Measurements from ENCODE around the gene SIGLEC9.

The SIGLEC9 gene

DNA sequence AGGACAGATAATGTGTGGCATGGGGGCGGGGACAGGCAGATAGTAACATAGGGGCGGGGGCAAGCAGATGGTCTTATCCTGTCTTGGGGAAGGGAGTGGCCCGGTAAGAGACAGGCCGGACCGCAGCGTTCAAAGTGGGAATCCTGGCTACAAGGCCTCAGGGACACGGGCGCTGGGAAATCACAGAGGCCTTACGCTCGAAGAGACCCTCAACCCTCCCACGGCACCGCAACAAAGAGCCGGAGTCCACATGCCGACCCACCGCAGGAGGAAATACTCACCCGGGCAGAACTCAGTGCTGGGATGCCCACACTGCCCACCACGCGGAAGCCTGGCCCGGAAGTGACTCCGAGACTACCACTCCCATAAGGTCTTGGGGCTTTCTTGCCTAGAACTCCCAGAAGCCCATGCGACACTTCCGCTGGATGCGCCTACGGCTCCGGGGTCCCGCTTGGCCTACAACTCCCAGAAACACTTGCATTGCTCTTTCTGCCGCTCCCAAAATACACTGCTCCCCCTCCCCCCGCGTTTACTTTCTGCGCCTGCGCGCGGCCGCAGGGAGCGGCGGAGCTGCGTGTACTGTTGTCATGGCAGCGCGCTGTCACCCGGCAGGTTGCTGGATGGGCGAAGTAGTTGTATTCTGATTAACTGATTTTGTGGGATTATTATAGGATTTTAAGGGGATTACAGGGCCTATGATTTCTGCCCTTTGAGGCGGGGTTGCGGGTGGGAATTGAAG, 16.5 kb upstream of the SIGLEC9 start, which contains the start of gene CTU1 (continued):
- no peak for TF ChIP-seq ZNF677 (tag by site-specific recombination; IDR thresholded peaks at IDR 0.05)
- no peak for TF ChIP-seq MEIS1 (CRISPR knock-in tag; IDR thresholded peaks at IDR 0.05; ENCODE audit: borderline replicate concordance)
- TF ChIP-seq ZIC2 (tag by site-specific recombination; IDR thresholded peaks at IDR 0.05), result no peak; the same call in 1 of the 2 replicates
- TF ChIP-seq ZNF501 (tag by site-specific recombination; IDR thresholded peaks at IDR 0.05), result no peak; the same call in none of the 2 replicates
- TF ChIP-seq SALL2 (tag by site-specific recombination; IDR thresholded peaks at IDR 0.05; ENCODE audit: borderline replicate concordance), result no peak
- TF ChIP-seq GLI2 (tag by site-specific recombination; IDR thresholded peaks at IDR 0.05; ENCODE audit: borderline replicate concordance, low read depth), result no peak
- TF ChIP-seq ZEB2 (tag by site-specific recombination; IDR thresholded peaks at IDR 0.05), result no peak
- TF ChIP-seq, protein P1, sequence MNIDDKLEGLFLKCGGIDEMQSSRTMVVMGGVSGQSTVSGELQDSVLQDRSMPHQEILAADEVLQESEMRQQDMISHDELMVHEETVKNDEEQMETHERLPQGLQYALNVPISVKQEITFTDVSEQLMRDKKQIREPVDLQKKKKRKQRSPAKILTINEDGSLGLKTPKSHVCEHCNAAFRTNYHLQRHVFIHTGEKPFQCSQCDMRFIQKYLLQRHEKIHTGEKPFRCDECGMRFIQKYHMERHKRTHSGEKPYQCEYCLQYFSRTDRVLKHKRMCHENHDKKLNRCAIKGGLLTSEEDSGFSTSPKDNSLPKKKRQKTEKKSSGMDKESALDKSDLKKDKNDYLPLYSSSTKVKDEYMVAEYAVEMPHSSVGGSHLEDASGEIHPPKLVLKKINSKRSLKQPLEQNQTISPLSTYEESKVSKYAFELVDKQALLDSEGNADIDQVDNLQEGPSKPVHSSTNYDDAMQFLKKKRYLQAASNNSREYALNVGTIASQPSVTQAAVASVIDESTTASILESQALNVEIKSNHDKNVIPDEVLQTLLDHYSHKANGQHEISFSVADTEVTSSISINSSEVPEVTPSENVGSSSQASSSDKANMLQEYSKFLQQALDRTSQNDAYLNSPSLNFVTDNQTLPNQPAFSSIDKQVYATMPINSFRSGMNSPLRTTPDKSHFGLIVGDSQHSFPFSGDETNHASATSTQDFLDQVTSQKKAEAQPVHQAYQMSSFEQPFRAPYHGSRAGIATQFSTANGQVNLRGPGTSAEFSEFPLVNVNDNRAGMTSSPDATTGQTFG (tag by site-specific recombination; IDR thresholded peaks at IDR 0.05; ENCODE audit: borderline replicate concordance), result no peak
- TF ChIP-seq, protein P2, sequence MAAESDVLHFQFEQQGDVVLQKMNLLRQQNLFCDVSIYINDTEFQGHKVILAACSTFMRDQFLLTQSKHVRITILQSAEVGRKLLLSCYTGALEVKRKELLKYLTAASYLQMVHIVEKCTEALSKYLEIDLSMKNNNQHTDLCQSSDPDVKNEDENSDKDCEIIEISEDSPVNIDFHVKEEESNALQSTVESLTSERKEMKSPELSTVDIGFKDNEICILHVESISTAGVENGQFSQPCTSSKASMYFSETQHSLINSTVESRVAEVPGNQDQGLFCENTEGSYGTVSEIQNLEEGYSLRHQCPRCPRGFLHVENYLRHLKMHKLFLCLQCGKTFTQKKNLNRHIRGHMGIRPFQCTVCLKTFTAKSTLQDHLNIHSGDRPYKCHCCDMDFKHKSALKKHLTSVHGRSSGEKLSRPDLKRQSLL (tag by site-specific recombination; IDR thresholded peaks at IDR 0.05), result no peak
- TF ChIP-seq MZF1 (tag by site-specific recombination; IDR thresholded peaks at IDR 0.05; ENCODE audit: borderline replicate concordance), result no peak
- TF ChIP-seq ZNF707 (tag by site-specific recombination; IDR thresholded peaks at IDR 0.05), result no peak
- TF ChIP-seq, protein P3, sequence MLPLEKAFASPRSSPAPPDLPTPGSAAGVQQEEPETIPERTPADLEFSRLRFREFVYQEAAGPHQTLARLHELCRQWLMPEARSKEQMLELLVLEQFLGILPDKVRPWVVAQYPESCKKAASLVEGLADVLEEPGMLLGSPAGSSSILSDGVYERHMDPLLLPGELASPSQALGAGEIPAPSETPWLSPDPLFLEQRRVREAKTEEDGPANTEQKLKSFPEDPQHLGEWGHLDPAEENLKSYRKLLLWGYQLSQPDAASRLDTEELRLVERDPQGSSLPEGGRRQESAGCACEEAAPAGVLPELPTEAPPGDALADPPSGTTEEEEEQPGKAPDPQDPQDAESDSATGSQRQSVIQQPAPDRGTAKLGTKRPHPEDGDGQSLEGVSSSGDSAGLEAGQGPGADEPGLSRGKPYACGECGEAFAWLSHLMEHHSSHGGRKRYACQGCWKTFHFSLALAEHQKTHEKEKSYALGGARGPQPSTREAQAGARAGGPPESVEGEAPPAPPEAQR (tag by site-specific recombination; IDR thresholded peaks at IDR 0.05), result no peak
- TF ChIP-seq, protein P4, sequence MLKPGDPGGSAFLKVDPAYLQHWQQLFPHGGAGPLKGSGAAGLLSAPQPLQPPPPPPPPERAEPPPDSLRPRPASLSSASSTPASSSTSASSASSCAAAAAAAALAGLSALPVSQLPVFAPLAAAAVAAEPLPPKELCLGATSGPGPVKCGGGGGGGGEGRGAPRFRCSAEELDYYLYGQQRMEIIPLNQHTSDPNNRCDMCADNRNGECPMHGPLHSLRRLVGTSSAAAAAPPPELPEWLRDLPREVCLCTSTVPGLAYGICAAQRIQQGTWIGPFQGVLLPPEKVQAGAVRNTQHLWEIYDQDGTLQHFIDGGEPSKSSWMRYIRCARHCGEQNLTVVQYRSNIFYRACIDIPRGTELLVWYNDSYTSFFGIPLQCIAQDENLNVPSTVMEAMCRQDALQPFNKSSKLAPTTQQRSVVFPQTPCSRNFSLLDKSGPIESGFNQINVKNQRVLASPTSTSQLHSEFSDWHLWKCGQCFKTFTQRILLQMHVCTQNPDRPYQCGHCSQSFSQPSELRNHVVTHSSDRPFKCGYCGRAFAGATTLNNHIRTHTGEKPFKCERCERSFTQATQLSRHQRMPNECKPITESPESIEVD (tag by site-specific recombination; IDR thresholded peaks at IDR 0.05), result no peak
- no peak for TF ChIP-seq ZNF391 (tag by site-specific recombination; IDR thresholded peaks at IDR 0.05; ENCODE audit: borderline replicate concordance, low read depth)
- TF ChIP-seq ZBTB20 (tag by site-specific recombination; IDR thresholded peaks at IDR 0.05), result peak; percentile 48; the same call in 1 of the 2 replicates
- no peak for TF ChIP-seq SCRT2 (tag by site-specific recombination; IDR thresholded peaks at IDR 0.05)
- peak; percentile 62 for TF ChIP-seq ZFHX2 (tag by site-specific recombination; conservative IDR thresholded peaks at IDR 0.05)
- no peak for TF ChIP-seq ZNF221 (tag by site-specific recombination; IDR thresholded peaks at IDR 0.05; ENCODE audit: borderline replicate concordance)
- peak; percentile 73; the same call in 1 of the 2 replicates for TF ChIP-seq KLF8 (tag by site-specific recombination; IDR thresholded peaks at IDR 0.05)
- no peak for TF ChIP-seq ZNF747 (tag by site-specific recombination; IDR thresholded peaks at IDR 0.05)
- TF ChIP-seq, protein P5, sequence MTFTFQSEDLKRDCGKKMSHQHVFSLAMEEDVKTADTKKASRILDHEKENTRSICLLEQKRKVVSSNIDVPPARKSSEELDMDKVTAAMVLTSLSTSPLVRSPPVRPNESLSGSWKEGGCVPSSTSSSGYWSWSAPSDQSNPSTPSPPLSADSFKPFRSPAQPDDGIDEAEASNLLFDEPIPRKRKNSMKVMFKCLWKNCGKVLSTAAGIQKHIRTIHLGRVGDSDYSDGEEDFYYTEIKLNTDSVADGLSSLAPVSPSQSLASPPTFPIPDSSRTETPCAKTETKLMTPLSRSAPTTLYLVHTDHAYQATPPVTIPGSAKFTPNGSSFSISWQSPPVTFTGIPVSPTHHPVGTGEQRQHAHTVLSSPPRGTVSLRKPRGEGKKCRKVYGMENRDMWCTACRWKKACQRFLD (tag by site-specific recombination; IDR thresholded peaks at IDR 0.05), result no peak
- no peak for TF ChIP-seq ZNF184 (tag by site-specific recombination; IDR thresholded peaks at IDR 0.05)
- TF ChIP-seq ZNF785 (tag by site-specific recombination; IDR thresholded peaks at IDR 0.05), result no peak
- TF ChIP-seq, protein P6, sequence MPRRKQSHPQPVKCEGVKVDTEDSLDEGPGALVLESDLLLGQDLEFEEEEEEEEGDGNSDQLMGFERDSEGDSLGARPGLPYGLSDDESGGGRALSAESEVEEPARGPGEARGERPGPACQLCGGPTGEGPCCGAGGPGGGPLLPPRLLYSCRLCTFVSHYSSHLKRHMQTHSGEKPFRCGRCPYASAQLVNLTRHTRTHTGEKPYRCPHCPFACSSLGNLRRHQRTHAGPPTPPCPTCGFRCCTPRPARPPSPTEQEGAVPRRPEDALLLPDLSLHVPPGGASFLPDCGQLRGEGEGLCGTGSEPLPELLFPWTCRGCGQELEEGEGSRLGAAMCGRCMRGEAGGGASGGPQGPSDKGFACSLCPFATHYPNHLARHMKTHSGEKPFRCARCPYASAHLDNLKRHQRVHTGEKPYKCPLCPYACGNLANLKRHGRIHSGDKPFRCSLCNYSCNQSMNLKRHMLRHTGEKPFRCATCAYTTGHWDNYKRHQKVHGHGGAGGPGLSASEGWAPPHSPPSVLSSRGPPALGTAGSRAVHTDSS (tag by site-specific recombination; IDR thresholded peaks at IDR 0.05), result no peak
- no peak for TF ChIP-seq ZNF132 (tag by site-specific recombination; IDR thresholded peaks at IDR 0.05; ENCODE audit: borderline replicate concordance)

All from HEK293 (cell line).